MCF 10A (cell line): ENCODE measurements around the gene PPFIBP2. TPM values are rescaled to one million over a fixed set of nuclear protein-coding genes. Genes with fewer than 3 reads are reported as not detected.
A peak's percentile ranks its signal among the peaks of the same experiment; 100 is the strongest.

Source experiments
- BruUV-seq: library from RNA; stranded (reverse); fragments of 400-500 nt; replicated peaks from 2 replicates; lab custom pipeline; 2021; lab: Mats Ljungman, UMichigan
- CTCF ChIA-PET: fragments of 300-600 bp; sonication (Branson Sonifier 250); formaldehyde crosslinking; extraction: SDS; loops from one replicate; lab custom pipeline; 2021; ENCODE audit warnings: antibody characterized with exemption, inconsistent platforms; lab: Yijun Ruan, JAX
- POLR2A ChIA-PET: fragments of 300-600, 350-650 bp; sonication (Branson Sonifier 250); formaldehyde crosslinking; extraction: SDS; loops from one replicate; lab custom pipeline; 2020; ENCODE audit warnings: antibody characterized with exemption, inconsistent platforms; lab: Yijun Ruan, JAX
- DNase-seq: peaks from one replicate; pipeline ENCODE4 v3.0.0-alpha.2; 2018; ENCODE audit not compliant: unreplicated experiment
- H3K27ac Mint-ChIP-seq: one replicate; pipeline ENCODE4 v1.8.0; 2022; ENCODE audit warnings: mild to moderate bottlenecking, low read depth, mixed read lengths; ENCODE audit not compliant: unreplicated experiment
- H3K27me3 Mint-ChIP-seq: one replicate; pipeline ENCODE4 v1.8.0; 2022; ENCODE audit warnings: mixed read lengths; ENCODE audit not compliant: insufficient read depth, unreplicated experiment
- H3K36me3 Mint-ChIP-seq: one replicate; pipeline ENCODE4 v1.8.0; 2022; ENCODE audit warnings: mild to moderate bottlenecking, moderate library complexity, mixed read lengths; ENCODE audit not compliant: insufficient read depth, unreplicated experiment
- H3K4me1 Mint-ChIP-seq: one replicate; pipeline ENCODE4 v1.8.0; 2022; ENCODE audit warnings: mixed read lengths; ENCODE audit not compliant: insufficient read depth, unreplicated experiment
- H3K4me3 Mint-ChIP-seq: one replicate; pipeline ENCODE4 v1.8.0; 2022; ENCODE audit warnings: mild to moderate bottlenecking, moderate library complexity, mixed read lengths; ENCODE audit not compliant: unreplicated experiment
- H3K9me3 Mint-ChIP-seq: one replicate; pipeline ENCODE4 v1.8.0; 2022; ENCODE audit warnings: mixed read lengths; ENCODE audit not compliant: unreplicated experiment
- CTCF ChIP-seq: fragments of 200-600 bp; IDR thresholded peaks from one replicate; pipeline ENCODE4 v1.8.0; 2022; ENCODE audit warnings: antibody characterized with exemption, mild to moderate bottlenecking; ENCODE audit not compliant: unreplicated experiment
- intact Hi-C: fragments of 100-400 bp; cut with micrococcal nuclease; formaldehyde crosslinking; loops from 2 replicates; pipeline ENCODE4 v1.14.1; 2022
- total RNA-seq: library from RNA; stranded (reverse); gene quantifications from 2 replicates; pipeline ENCODE4 v1.2.3, GENCODE V29; 2022

The PPFIBP2 gene
- total RNA-seq, 1 experiment from 2014 or later = 3.5 TPM

- intact Hi-C loops = no loop called here
- BruUV-seq = no TSS peak
- POLR2A ChIA-PET = no interaction called here
These were observed 37.8 kb downstream of the PPFIBP2 start for GRCh38 chr11:7551571-7551970.

DNA sequence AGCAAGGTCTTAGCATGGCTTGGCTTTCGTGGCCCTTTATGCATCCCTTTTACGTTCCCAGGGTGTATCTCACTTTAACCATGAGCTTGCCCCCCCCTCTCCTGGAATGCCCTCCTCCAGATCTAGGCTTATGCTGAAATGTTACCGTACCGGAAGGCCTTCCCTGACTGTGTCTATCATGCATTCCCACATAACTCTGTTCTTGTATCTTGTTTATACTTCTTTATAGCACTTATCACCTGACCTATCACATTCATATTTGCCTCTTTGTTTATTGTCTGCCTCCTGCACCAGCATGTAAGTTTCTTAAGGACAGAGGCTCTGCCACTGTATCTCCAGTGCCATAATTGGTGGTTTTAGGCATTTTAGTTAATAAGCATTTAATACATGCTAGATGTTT lies 38.9 kb downstream of the PPFIBP2 start:
- H3K4me3 Mint-ChIP-seq = no peak overlapping the region
- TF ChIP-seq CTCF = no peak
- BruUV-seq = no TSS peak
- H3K27me3 Mint-ChIP-seq = no peaks in the 10 kb centered on the region
- no peaks in the 10 kb centered on the region for H3K36me3 Mint-ChIP-seq
- DNase-seq = no peak
- POLR2A ChIA-PET = interaction anchor here (0.7 to 1.2 kb wide), 2 partner anchors 8 to 35 kb away, joined by 3 read pairs; no protein-coding TSS in a partner anchor
- no peaks in the 10 kb centered on the region for H3K9me3 Mint-ChIP-seq
- CTCF ChIA-PET = interaction anchor here (1.0 to 1.6 kb wide), 7 partner anchors 17 to 455 kb away, joined by 3 to 13 read pairs (median 5); no protein-coding TSS in a partner anchor
- intact Hi-C loops = no loop called here
- H3K27ac Mint-ChIP-seq = no peak overlapping the region
- peaks cover 18% of the 10 kb centered on the region for H3K4me1 Mint-ChIP-seq

More at GRCh38 chr11:7551571-7551970, 37.8 kb downstream of the PPFIBP2 start:
- TF ChIP-seq CTCF = no peak
- peaks cover 24% of the 10 kb centered on the region for H3K4me1 Mint-ChIP-seq
- H3K4me3 Mint-ChIP-seq = no peak overlapping the region
- H3K36me3 Mint-ChIP-seq = no peaks in the 10 kb centered on the region
- no peaks in the 10 kb centered on the region for H3K9me3 Mint-ChIP-seq
- CTCF ChIA-PET = interaction anchor here (0.7 to 1.7 kb wide), 7 partner anchors 13 to 454 kb away, joined by 3 to 13 read pairs (median 4); partner anchors contain the start of gene PPFIBP2
- H3K27ac Mint-ChIP-seq = peak overlapping the region; percentile 18
- peak; percentile 61 for DNase-seq
- H3K27me3 Mint-ChIP-seq = no peaks in the 10 kb centered on the region

GRCh38 chr11:7555052-7555699 lies 41.4 kb downstream of the PPFIBP2 start:
- TF ChIP-seq CTCF = no peak
- DNase-seq = no peak
- H3K9me3 Mint-ChIP-seq = no peaks in the 10 kb centered on the region
- ChIA-PET CTCF (interaction anchor here (0.5 to 1.5 kb wide), 9 partner anchors 13 to 113 kb away, joined by 3 to 8 read pairs (median 3); partner anchors contain the start of gene PPFIBP2), POLR2A (no interaction called here)
- no peaks in the 10 kb centered on the region for H3K27me3 Mint-ChIP-seq
- H3K4me3 Mint-ChIP-seq = no peak overlapping the region
- H3K27ac Mint-ChIP-seq = no peak overlapping the region
- no TSS peak for BruUV-seq
- intact Hi-C loops = no loop called here
- H3K4me1 Mint-ChIP-seq = peaks cover 18% of the 10 kb centered on the region
- no peaks in the 10 kb centered on the region for H3K36me3 Mint-ChIP-seq

- no peak for DNase-seq
- H3K27ac Mint-ChIP-seq = no peak overlapping the region
- ChIA-PET CTCF (interaction anchor here (0.5 to 7.1 kb wide), 3 partner anchors 12 to 803 kb away, joined by 4 to 57 read pairs (median 4); no protein-coding TSS in a partner anchor), POLR2A (no interaction called here)
- TF ChIP-seq CTCF = no peak
- no TSS peak for BruUV-seq
- intact Hi-C loops = no loop called here
- H3K9me3 Mint-ChIP-seq = no peaks in the 10 kb centered on the region
- no peaks in the 10 kb centered on the region for H3K36me3 Mint-ChIP-seq
- no peak overlapping the region for H3K4me3 Mint-ChIP-seq
- H3K4me1 Mint-ChIP-seq = peaks cover 5% of the 10 kb centered on the region
- H3K27me3 Mint-ChIP-seq = no peaks in the 10 kb centered on the region
These were observed 44.2 kb downstream of the PPFIBP2 start for GRCh38 chr11:7558046-7558445.
